ENCODE measurements around the gene RBMS1. TPM values are rescaled to one million over a fixed set of nuclear protein-coding genes. Genes with fewer than 3 reads are reported as not detected.

RBMS1 gene
- total RNA-seq, 1 donor from 2014 or later: 42.2 TPM

DNA sequence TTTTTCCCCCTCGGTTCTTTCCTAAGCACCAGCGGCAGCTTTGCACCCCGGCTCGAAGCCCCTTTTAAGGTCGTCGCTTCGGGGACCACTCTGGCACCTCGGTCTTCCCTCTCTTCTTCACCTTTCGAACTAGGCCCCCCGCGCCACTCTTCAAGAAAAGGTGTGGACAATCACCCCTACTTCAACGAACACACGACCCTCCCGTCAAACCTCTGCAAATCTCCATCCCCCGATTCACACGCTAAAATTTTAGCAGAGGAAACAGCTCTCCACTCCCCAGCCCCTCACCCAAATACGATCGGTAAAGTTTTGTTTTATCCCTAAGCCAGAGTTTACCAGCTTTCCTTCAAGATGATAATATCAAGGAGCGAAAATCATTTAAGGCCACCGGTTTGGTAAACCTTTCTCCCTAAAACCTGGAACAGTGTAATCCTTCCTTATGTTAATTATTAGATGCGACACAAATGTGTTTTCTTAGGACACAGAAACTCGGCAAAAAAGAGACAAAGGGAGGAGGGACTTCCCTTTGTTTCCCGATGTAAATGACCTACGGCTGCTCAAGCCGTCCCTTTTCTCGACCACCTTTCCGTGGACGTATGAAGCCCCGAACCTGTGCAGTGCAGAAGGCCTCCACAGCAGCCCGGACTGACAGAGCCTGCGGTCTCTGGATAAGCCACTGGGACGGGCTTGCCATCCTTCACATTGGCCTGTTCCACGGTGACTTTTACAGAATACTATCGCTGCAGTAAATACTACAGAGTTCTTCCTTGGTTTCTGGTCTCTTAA lies 85.2 kb downstream of the RBMS1 start:
- Mint-ChIP-seq H3K36me3 (ENCODE audit: low read depth) (peaks cover 13% of the 10 kb centered on the region), H3K9me3 (no peaks in the 10 kb centered on the region), H3K27me3 (ENCODE audit: low read depth) (no peaks in the 10 kb centered on the region), H3K4me3 (ENCODE audit: low read depth) (peak overlapping the region; percentile 86), H3K4me1 (ENCODE audit: low read depth) (peaks cover 78% of the 10 kb centered on the region), H3K27ac (peak overlapping the region; percentile 87)
- no peak for DNase-seq (ENCODE audit: low spot score)
- intact Hi-C loops (cut with micrococcal nuclease): loop anchor here (5.0 to 10.0 kb wide), 2 partner anchors 76 to 694 kb away; partner anchors contain the start of gene MARCHF7

DNA sequence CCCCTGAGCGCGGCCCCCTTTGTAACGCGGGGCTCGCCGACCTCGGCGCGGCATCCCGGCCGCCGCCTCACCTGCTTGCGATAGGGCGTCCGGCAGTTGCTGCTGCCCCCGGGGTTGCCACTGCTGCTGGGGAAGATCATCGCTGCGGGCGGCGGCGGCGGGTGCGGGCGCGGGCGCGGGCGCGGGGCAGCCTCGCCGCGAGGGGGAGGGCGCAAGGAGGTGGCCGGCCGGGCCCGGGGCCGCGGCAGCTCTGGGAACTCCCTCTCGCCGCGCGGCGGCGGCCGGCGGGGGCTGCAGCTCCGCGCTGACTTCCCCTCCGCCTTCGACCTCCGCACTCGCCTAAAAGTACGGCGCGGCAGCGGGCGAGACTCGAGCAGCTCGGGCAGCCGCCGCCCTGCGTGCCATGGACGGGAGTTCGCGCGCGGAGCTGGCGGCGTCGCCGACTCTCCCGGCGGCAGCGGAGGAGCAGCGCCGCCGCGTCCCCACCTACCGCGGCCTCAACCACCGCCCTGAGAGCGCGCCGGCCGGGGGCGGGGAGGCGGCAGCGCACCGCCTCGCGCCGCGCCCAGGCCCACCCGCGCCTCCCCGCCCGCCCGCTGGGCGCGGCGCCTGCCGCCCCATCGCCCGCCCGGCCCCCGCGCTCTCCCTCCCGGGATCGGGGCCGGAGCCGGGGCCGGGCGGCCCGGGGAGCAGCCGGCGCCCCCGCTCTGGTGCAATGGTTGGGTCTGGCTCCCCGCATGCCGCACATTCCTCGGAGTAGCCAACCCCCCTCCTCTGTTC lies 86.0 kb downstream of the RBMS1 start:
- Mint-ChIP-seq H3K36me3 (ENCODE audit: low read depth) (peaks cover 16% of the 10 kb centered on the region), H3K4me1 (ENCODE audit: low read depth) (peaks cover 78% of the 10 kb centered on the region), H3K27ac (peak overlapping the region; percentile 87), H3K27me3 (ENCODE audit: low read depth) (no peaks in the 10 kb centered on the region), H3K4me3 (ENCODE audit: low read depth) (peak overlapping the region; percentile 86), H3K9me3 (no peaks in the 10 kb centered on the region)
- peak; percentile 60 for DNase-seq (ENCODE audit: low spot score)
- intact Hi-C loops (cut with micrococcal nuclease): loop anchor here (1.0 to 10.0 kb wide), 7 partner anchors 10 to 693 kb away; partner anchors contain the start of genes MARCHF7 and RBMS1

DNA sequence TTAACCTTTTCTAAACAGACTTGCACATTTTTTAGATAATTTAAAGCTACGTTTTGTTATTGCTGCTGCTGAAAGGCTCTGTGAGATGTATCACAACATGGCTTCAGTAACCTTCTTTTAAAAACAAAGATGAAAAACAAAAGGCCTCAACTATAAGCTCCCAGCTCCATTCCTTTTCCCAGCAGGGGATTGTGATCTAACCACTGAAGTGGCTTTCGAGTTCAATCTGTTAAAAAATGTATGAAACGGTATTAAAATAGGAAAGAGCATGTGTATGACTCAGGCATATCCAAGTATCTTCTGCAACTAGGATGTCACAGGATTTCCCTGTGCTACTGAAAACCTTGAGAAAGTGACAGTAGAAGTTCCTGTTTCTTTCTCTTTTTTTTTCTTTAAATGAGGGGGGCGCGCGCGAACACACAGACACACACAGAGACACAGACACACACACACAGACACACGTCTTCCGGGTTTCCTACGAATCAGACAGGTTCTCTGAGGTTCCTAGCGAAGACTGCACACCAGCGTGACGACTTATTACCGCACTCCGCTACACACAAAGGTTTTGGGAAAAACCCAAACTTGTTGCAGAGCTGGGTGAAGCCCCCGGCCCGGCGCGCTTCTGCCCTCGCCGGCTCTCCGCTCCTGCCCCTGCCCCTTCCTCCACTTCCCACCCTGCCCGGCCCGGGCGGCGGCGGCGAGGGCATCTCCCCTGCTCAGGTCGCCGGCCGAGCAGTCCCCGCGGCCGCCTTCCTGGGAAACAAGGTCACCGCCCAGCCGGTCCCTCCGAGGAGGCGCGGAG lies 86.8 kb downstream of the RBMS1 start:
- Mint-ChIP-seq H3K36me3 (ENCODE audit: low read depth) (peaks cover 19% of the 10 kb centered on the region), H3K27me3 (ENCODE audit: low read depth) (no peaks in the 10 kb centered on the region)

DNA sequence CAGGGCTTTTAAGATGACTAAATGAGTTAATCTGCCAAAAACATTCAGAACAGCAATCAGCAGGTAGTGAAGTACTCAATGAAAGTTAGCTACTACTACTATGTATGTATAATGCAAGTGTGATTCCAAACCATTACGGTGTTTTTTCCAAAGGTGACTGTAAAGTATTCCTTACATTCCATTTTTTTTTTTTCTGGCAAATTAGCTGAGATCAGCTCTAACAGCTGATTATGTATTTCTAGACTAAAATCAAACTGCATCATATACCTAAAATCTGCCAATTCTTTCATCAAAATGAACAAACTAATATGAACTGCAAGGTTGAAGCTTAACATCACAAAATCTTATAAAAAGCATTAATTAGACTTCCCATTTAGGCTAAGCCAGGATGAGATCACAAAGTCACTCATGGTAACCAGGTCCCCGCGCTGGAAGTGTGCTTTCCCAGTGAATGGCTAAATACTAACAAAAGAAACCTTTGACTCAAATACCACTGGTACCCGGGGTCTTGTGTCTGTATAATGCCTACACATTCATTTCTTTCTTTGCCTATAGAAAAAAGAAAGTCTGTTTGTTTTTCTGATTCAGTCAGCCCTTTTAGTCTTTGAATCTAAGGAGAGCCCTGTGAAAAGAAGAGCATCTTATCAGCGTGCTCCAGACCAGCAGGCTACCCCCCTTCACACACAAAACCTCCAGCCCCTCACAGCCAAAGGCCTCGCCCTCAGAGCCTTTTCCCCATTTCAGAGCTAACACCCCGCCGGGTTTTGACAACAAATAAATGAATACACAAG lies 88.3 kb downstream of the RBMS1 start:
- DNase-seq (ENCODE audit: low spot score): no peak
- Mint-ChIP-seq H3K4me1 (ENCODE audit: low read depth) (peaks cover 64% of the 10 kb centered on the region), H3K9me3 (no peaks in the 10 kb centered on the region), H3K27ac (peak overlapping the region; percentile 75), H3K27me3 (ENCODE audit: low read depth) (no peaks in the 10 kb centered on the region), H3K4me3 (ENCODE audit: low read depth) (peak overlapping the region; percentile 78), H3K36me3 (ENCODE audit: low read depth) (peaks cover 20% of the 10 kb centered on the region)
- intact Hi-C loops (cut with micrococcal nuclease): loop anchor here (5.0 to 10.0 kb wide), 2 partner anchors 73 to 690 kb away; partner anchors contain the start of gene MARCHF7

More for the DNA sequence above, 86.8 kb downstream of the RBMS1 start:
- Mint-ChIP-seq H3K4me3 (ENCODE audit: low read depth) (peak overlapping the region; percentile 86), H3K4me1 (ENCODE audit: low read depth) (peaks cover 74% of the 10 kb centered on the region), H3K9me3 (no peaks in the 10 kb centered on the region), H3K27ac (peak overlapping the region; percentile 80)
- intact Hi-C loops (cut with micrococcal nuclease): loop anchor here (1.0 to 10.0 kb wide), 8 partner anchors 11 to 692 kb away; partner anchors contain the start of genes MARCHF7 and RBMS1
- DNase-seq (ENCODE audit: low spot score): peak; percentile 60

DNA sequence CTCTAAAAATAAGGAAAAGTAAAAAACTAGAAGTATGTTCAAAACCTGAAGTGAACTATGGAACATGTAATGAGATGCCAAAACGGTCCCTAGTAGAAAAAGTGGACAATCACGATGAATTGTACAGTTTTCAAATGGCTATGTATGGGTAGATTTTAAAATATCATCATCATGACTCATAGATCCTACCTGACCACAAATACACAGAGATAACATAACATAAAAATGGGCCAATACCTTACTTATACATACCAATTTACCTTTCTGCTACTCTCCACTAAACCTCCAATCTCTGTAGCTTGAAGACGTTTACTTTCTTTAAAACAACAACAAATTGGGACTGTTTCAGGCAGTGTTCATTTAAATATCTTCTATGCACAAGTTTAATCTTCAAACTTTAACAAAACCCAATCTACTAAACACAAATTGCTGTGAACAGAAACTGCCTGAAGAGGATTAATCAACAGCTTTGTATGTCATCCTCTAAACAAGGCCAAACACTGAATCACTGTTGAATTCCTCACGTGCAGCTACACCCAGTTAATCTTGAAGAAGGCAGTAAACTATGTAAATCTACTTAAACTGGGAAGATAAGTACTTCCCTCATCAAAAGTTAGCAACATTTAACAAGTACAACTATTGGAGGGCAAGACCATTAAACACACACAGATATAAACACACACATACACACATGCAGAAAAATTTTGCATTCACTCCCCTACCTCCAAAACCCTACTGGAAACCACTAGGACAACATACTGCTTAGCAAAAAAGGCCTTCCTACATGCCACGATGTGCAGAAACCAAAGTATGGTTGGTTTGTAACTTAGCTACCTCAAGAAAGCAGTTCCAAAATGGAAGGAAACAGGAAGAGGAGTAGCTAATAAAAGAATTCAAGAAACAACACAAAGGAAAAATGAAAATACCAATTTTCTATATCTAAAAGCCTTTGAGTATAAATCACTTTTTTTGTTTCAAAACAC lies 90.3 kb downstream of the RBMS1 start:
- intact Hi-C loops (cut with micrococcal nuclease): loop anchor here (10.0 kb wide), 1 partner anchor 688 kb away; the partner anchor contains the start of gene MARCHF7
- Mint-ChIP-seq H3K9me3 (no peaks in the 10 kb centered on the region), H3K27ac (peak overlapping the region; percentile 26), H3K4me1 (ENCODE audit: low read depth) (peaks cover 49% of the 10 kb centered on the region), H3K4me3 (ENCODE audit: low read depth) (peak overlapping the region; percentile 10), H3K27me3 (ENCODE audit: low read depth) (no peaks in the 10 kb centered on the region), H3K36me3 (ENCODE audit: low read depth) (peaks cover 20% of the 10 kb centered on the region)
- DNase-seq (ENCODE audit: low spot score): no peak

DNA sequence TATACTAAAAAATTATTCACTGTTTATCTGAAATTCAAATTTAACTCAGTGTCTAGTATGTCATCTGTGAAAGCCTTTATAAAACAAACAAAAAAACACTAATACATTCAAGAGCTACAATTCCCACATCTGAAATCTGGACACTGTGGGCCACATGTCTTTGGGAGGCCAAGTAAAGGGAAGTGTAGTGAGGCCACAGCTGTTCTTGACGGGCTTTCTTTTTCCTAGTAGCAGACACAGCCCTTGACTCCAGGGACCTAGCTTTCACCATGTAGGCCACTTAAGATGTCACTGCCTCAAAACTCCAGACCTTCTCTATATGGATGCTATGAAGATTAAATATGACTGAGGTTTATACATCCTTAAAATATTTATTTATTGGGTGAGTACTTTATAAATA lies 91.1 kb downstream of the RBMS1 start:
- H3K9me3 Mint-ChIP-seq: no peaks in the 10 kb centered on the region
- H3K27me3 Mint-ChIP-seq (ENCODE audit: low read depth): no peaks in the 10 kb centered on the region
- H3K36me3 Mint-ChIP-seq (ENCODE audit: low read depth): peaks cover 20% of the 10 kb centered on the region
- no peak overlapping the region for H3K27ac Mint-ChIP-seq
- H3K4me3 Mint-ChIP-seq (ENCODE audit: low read depth): no peak overlapping the region
- intact Hi-C loops (cut with micrococcal nuclease): loop anchor here (10.0 kb wide), 1 partner anchor 688 kb away; the partner anchor contains the start of gene MARCHF7
- no peak for DNase-seq (ENCODE audit: low spot score)
- peaks cover 46% of the 10 kb centered on the region for H3K4me1 Mint-ChIP-seq (ENCODE audit: low read depth)

DNA sequence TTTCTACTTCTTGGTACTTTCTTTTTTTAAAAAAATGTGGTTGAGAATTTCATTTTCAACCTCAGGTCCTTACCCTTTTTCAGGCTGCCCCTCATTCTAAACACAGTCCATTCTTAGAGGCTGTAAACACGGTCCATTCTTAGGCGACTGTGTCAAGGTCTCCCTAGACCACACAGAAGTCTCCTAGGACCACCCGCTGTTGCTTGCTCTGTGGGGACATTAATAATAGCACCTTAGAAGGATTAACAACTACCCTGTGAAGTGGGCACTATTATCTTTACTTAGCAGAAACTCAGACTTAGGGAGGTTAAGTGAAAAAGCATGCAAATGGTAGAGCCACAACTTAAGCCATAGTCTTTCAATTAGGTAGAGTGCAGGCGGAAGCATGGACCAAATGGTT lies 91.7 kb downstream of the RBMS1 start:
- Mint-ChIP-seq H3K36me3 (ENCODE audit: low read depth) (peaks cover 20% of the 10 kb centered on the region), H3K27ac (no peak overlapping the region), H3K4me3 (ENCODE audit: low read depth) (no peak overlapping the region), H3K4me1 (ENCODE audit: low read depth) (peaks cover 46% of the 10 kb centered on the region), H3K9me3 (no peaks in the 10 kb centered on the region), H3K27me3 (ENCODE audit: low read depth) (no peaks in the 10 kb centered on the region)
- DNase-seq (ENCODE audit: low spot score): no peak
- intact Hi-C loops (cut with micrococcal nuclease): loop anchor here (10.0 kb wide), 1 partner anchor 687 kb away; the partner anchor contains the start of gene MARCHF7

DNA sequence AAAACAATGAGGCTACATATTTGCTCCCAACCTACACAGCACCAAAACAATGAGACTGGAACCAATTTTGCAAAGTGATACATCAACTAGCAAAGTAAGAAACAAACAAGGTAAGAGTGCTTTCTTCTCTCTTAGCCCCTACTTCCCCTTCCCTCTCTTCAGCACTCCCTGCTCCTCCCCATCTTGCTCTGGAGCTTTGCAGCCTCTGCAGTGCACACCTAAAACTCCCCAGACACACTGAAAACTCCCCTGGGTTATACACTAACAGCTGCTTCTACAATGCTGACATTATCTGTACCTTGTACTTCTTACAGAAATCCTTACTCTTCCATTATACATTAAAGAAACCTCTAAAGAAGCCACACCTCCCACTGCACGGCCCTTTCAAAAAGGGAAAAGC lies 93.7 kb downstream of the RBMS1 start:
- peaks cover 18% of the 10 kb centered on the region for H3K36me3 Mint-ChIP-seq (ENCODE audit: low read depth)
- H3K27ac Mint-ChIP-seq: no peak overlapping the region
- no peak for DNase-seq (ENCODE audit: low spot score)
- no peaks in the 10 kb centered on the region for H3K27me3 Mint-ChIP-seq (ENCODE audit: low read depth)
- no peak overlapping the region for H3K4me3 Mint-ChIP-seq (ENCODE audit: low read depth)
- H3K4me1 Mint-ChIP-seq (ENCODE audit: low read depth): peaks cover 28% of the 10 kb centered on the region
- intact Hi-C loops (cut with micrococcal nuclease): loop anchor here (10.0 kb wide), 1 partner anchor 685 kb away; the partner anchor contains the start of gene MARCHF7
- no peaks in the 10 kb centered on the region for H3K9me3 Mint-ChIP-seq

DNA sequence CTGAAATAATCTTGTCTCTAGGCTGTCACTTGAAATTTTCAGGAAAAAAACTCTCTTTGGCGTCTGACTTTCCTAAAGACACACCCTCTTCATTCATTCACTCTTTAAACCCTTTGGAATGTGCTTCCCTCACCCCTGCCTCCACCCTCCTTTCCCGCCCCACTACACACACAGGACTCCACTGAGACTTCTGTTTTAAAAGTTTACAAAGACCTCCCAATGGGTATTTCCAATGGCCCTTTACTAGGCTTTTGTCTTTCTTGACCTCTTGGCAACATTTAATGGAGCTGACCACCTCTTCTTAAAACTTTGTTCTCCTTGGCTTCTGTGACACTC lies 96.1 kb downstream of the RBMS1 start:
- Mint-ChIP-seq H3K4me1 (ENCODE audit: low read depth) (peaks cover 20% of the 10 kb centered on the region), H3K27ac (no peak overlapping the region), H3K36me3 (ENCODE audit: low read depth) (peaks cover 18% of the 10 kb centered on the region), H3K4me3 (ENCODE audit: low read depth) (no peak overlapping the region), H3K27me3 (ENCODE audit: low read depth) (no peaks in the 10 kb centered on the region), H3K9me3 (no peaks in the 10 kb centered on the region)
- DNase-seq (ENCODE audit: low spot score): no peak
- intact Hi-C loops (cut with micrococcal nuclease): no loop called here

DNA sequence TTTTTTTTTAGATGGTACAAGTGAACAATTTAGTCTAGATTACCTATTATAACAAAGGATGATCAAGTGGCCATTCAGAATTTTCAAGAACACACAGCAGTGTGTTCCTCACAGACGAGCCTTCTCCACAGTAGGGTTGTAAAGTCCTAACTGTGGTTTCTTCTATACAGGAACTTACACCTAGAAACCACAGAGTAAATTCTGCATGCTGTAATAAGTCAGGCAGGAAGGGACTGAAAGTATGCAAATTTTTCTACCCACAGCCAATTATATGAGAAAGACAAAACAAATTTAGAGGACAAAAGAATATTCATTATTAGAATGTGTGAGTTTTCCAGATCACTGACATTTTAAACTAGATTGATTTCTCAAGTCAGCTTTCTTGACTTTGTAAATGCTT lies 99.5 kb downstream of the RBMS1 start:
- peaks cover 26% of the 10 kb centered on the region for H3K36me3 Mint-ChIP-seq (ENCODE audit: low read depth)
- no peaks in the 10 kb centered on the region for H3K9me3 Mint-ChIP-seq
- H3K27ac Mint-ChIP-seq: peak overlapping the region; percentile 53
- intact Hi-C loops (cut with micrococcal nuclease): loop anchor here (1.0 to 5.0 kb wide), 2 partner anchors 12 to 33 kb away; no protein-coding TSS in a partner anchor
- DNase-seq (ENCODE audit: low spot score): no peak
- peak overlapping the region; percentile 49 for H3K4me3 Mint-ChIP-seq (ENCODE audit: low read depth)
- no peaks in the 10 kb centered on the region for H3K27me3 Mint-ChIP-seq (ENCODE audit: low read depth)
- peaks cover 33% of the 10 kb centered on the region for H3K4me1 Mint-ChIP-seq (ENCODE audit: low read depth)

DNA sequence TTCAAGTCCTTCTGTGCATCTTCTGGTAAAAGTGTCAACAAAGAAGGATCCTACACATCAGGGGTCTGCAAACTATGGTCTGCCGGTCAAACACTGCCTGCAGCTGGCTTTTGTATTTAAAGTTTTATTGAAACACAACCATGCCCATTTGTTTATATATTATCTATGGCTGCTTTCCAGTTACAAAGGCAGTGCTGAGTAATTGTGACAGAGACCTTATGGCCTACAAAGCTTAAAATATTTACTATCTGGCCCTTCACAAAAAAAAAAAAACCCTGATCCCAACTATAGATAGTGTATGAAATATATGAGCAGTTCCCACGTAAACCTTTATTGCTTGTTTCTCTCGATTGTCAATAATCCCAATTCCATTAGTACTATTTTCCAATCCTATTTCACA lies 101.4 kb downstream of the RBMS1 start:
- intact Hi-C loops (cut with micrococcal nuclease): loop anchor here (5.0 kb wide), 1 partner anchor 35 kb away; no protein-coding TSS in a partner anchor
- Mint-ChIP-seq H3K4me1 (ENCODE audit: low read depth) (peaks cover 53% of the 10 kb centered on the region), H3K27me3 (ENCODE audit: low read depth) (no peaks in the 10 kb centered on the region)

More for the DNA sequence above, 101.4 kb downstream of the RBMS1 start:
- DNase-seq (ENCODE audit: low spot score): no peak
- H3K4me3 Mint-ChIP-seq (ENCODE audit: low read depth): no peak overlapping the region
- H3K9me3 Mint-ChIP-seq: no peaks in the 10 kb centered on the region
- no peak overlapping the region for H3K27ac Mint-ChIP-seq
- peaks cover 26% of the 10 kb centered on the region for H3K36me3 Mint-ChIP-seq (ENCODE audit: low read depth)
